ENCODE data around the gene SPTBN1. TPM values are rescaled to one million over a fixed set of nuclear protein-coding genes. Genes with fewer than 3 reads are reported as not detected.

The SPTBN1 gene
- total and polyA plus RNA-seq, 2 of the 13 experiments (the other 11 are each of a cell fraction or from before 2014, with no cell fraction given): 123 to 299 TPM

GRCh38 chr2:54629914-54630857, 174.1 kb downstream of the SPTBN1 start (continued):
- no peak for TF ChIP-seq ZBTB40 (IDR thresholded peaks at IDR 0.05)
- no peak; the same call in 1 of the 2 replicates for TF ChIP-seq ZBTB40 (CRISPR knock-in tag; IDR thresholded peaks at IDR 0.05)
- TF ChIP-seq TFE3 (CRISPR knock-in tag; IDR thresholded peaks at IDR 0.05): peak; percentile 66
- TF ChIP-seq FOXO1 (CRISPR knock-in tag; IDR thresholded peaks at IDR 0.05): peak; percentile 56
- no peak for TF ChIP-seq GATA4 (IDR thresholded peaks at IDR 0.05; ENCODE audit: borderline replicate concordance, low read depth)
- TF ChIP-seq BCL3 (CRISPR knock-in tag; IDR thresholded peaks at IDR 0.05): no peak
- no peak for TF ChIP-seq ARNT (IDR thresholded peaks at IDR 0.05)
- TF ChIP-seq ZBTB20 (CRISPR knock-in tag; IDR thresholded peaks at IDR 0.05; ENCODE audit: borderline replicate concordance, low read depth): no peak
- no peak for TF ChIP-seq AHDC1 (CRISPR knock-in tag; IDR thresholded peaks at IDR 0.05; ENCODE audit: borderline replicate concordance)
- no peak for TF ChIP-seq KAT7 (CRISPR knock-in tag; IDR thresholded peaks at IDR 0.05; ENCODE audit: borderline replicate concordance)
